ENCODE measurements around the gene SSTR3.

GRCh38 chr22:37154925-37155712, 57.2 kb downstream of the SSTR3 start:
- TF ChIP-seq CTCF (IDR thresholded peaks at IDR 0.05; ENCODE audit: insufficient read depth, low read length) (no peak), POLR2AphosphoS5 (IDR thresholded peaks at IDR 0.05; ENCODE audit: low read depth) (no peak), GABPA (IDR thresholded peaks at IDR 0.05; ENCODE audit: low read depth) (no peak), REST (IDR thresholded peaks at IDR 0.05; ENCODE audit: insufficient replicate concordance, low read depth) (no peak), SPI1 (IDR thresholded peaks at IDR 0.05; ENCODE audit: borderline replicate concordance, low read depth) (no peak)

Data from HL-60 (cell line).